Endothelial cell (in vitro differentiated cells): ENCODE results near the gene LRBA. TPM values are rescaled to one million over a fixed set of nuclear protein-coding genes. Genes with fewer than 3 reads are reported as not detected.

Source experiments
- DNase-seq: peaks from one replicate; pipeline ENCODE4 v3.0.0; 2021; ENCODE audit warnings: low spot score
- H3K27ac Mint-ChIP-seq: one replicate; pipeline ENCODE4 v1.8.0; 2021; ENCODE audit warnings: mixed read lengths, inconsistent platforms; ENCODE audit not compliant: unreplicated experiment
- H3K27me3 Mint-ChIP-seq: one replicate; pipeline ENCODE4 v1.8.0; 2021; ENCODE audit warnings: mild to moderate bottlenecking, moderate library complexity, mixed read lengths, inconsistent platforms; ENCODE audit not compliant: unreplicated experiment
- H3K36me3 Mint-ChIP-seq: one replicate; pipeline ENCODE4 v1.8.0; 2021; ENCODE audit warnings: mild to moderate bottlenecking, low read depth, mixed read lengths, inconsistent platforms; ENCODE audit not compliant: unreplicated experiment
- H3K4me1 Mint-ChIP-seq: one replicate; pipeline ENCODE4 v1.8.0; 2021; ENCODE audit warnings: mild to moderate bottlenecking, mixed read lengths, inconsistent platforms; ENCODE audit not compliant: unreplicated experiment
- H3K4me3 Mint-ChIP-seq: one replicate; pipeline ENCODE4 v1.8.0; 2021; ENCODE audit warnings: mild to moderate bottlenecking, mixed read lengths, inconsistent platforms; ENCODE audit not compliant: unreplicated experiment
- H3K9me3 Mint-ChIP-seq: one replicate; pipeline ENCODE4 v1.8.0; 2021; ENCODE audit warnings: mixed read lengths, inconsistent platforms; ENCODE audit not compliant: unreplicated experiment
- CTCF ChIP-seq: fragments of 200-600 bp; sonication (generic); IDR thresholded peaks from one replicate; pipeline ENCODE4 v1.5.0; 2021; ENCODE audit warnings: antibody characterized with exemption; ENCODE audit not compliant: unreplicated experiment
- total RNA-seq: library from RNA; stranded (reverse); fragmentation: NEBNext Ultra II Directional; extraction: Animal tissue kit (Norgen Biotek cat#: 25700); gene quantifications from one replicate; pipeline ENCODE4 v1.2.1, GENCODE V29; 2021; ENCODE audit not compliant: unreplicated experiment

Gene LRBA
- total RNA-seq, 1 donor from 2014 or later: 44.3 TPM

GRCh38 chr4:150534818-150535217 is 480.3 kb downstream of the LRBA start:
- H3K4me1 Mint-ChIP-seq: no peaks in the 10 kb centered on the region
- no peak overlapping the region for H3K4me3 Mint-ChIP-seq
- H3K27me3 Mint-ChIP-seq: no peaks in the 10 kb centered on the region
- H3K27ac Mint-ChIP-seq: no peak overlapping the region
- H3K9me3 Mint-ChIP-seq: no peaks in the 10 kb centered on the region
- TF ChIP-seq CTCF: no peak
- H3K36me3 Mint-ChIP-seq: no peaks in the 10 kb centered on the region
- no peak for DNase-seq

GRCh38 chr4:150533673-150534072 is 481.4 kb downstream of the LRBA start:
- H3K27me3 Mint-ChIP-seq: no peaks in the 10 kb centered on the region
- peak overlapping the region; percentile 13 for H3K27ac Mint-ChIP-seq
- no peak for DNase-seq
- no peaks in the 10 kb centered on the region for H3K9me3 Mint-ChIP-seq
- no peaks in the 10 kb centered on the region for H3K4me1 Mint-ChIP-seq
- H3K36me3 Mint-ChIP-seq: no peaks in the 10 kb centered on the region
- no peak for TF ChIP-seq CTCF
- no peak overlapping the region for H3K4me3 Mint-ChIP-seq

DNA sequence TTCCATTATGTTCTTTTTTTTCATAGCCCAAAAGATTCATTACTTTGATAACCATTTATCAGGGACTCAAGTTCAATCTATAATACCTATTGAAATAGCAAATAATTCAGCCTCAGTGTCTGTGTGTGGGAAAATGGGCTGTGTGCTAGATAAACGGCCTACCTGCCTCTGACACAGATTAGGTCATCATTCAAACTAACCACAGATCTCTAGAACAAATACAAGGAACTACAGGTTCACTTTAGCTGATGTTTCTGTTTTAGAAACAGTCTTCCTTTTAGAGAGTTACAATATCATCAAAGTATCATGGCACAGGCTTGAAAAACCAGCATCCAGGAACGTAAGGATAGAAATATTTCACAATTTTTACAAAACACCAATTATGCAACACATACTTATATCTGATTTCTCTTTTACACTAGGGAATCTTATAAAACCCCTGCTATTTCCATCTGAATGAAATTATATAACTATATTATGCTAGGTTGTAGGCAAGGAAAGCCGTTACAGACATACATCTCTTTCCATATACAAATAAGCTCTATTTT is 489.7 kb downstream of the LRBA start:
- H3K36me3 Mint-ChIP-seq: no peaks in the 10 kb centered on the region
- no peak overlapping the region for H3K4me3 Mint-ChIP-seq
- H3K27ac Mint-ChIP-seq: no peak overlapping the region
- no peaks in the 10 kb centered on the region for H3K9me3 Mint-ChIP-seq
- TF ChIP-seq CTCF: no peak
- no peaks in the 10 kb centered on the region for H3K4me1 Mint-ChIP-seq
- H3K27me3 Mint-ChIP-seq: no peaks in the 10 kb centered on the region
- DNase-seq: no peak

GRCh38 chr4:150518559-150518958 is 496.5 kb downstream of the LRBA start:
- H3K4me1 Mint-ChIP-seq: peaks cover 7% of the 10 kb centered on the region
- H3K9me3 Mint-ChIP-seq: no peaks in the 10 kb centered on the region
- no peak for TF ChIP-seq CTCF
- H3K27me3 Mint-ChIP-seq: no peaks in the 10 kb centered on the region
- no peak overlapping the region for H3K4me3 Mint-ChIP-seq
- no peaks in the 10 kb centered on the region for H3K36me3 Mint-ChIP-seq
- no peak for DNase-seq
- no peak overlapping the region for H3K27ac Mint-ChIP-seq

- H3K4me3 Mint-ChIP-seq: no peak overlapping the region
- no peak for TF ChIP-seq CTCF
- DNase-seq: no peak
- H3K36me3 Mint-ChIP-seq: no peaks in the 10 kb centered on the region
- H3K27me3 Mint-ChIP-seq: no peaks in the 10 kb centered on the region
- H3K9me3 Mint-ChIP-seq: no peaks in the 10 kb centered on the region
- peak overlapping the region; percentile 52 for H3K27ac Mint-ChIP-seq
- peaks cover 7% of the 10 kb centered on the region for H3K4me1 Mint-ChIP-seq
Measured at GRCh38 chr4:150515135-150515534, 499.9 kb downstream of the LRBA start.
